Stimulated activated effector memory CD8-positive, alpha-beta T cell treated with anti-CD3 and anti-CD28 coated beads, Interleukin-12 subunit alpha, Interleukin-12 subunit beta, amount 100 ng/mL, for 72 hours (primary cell): ENCODE results near the gene MBOAT7.

Experiments used
- ATAC-seq: fragments of 150-1000 bp; cut with Tn5 transposase; 2 replicates; pipeline ENCODE4 v1.10.0; 2021
- DNase-seq, 2 donors: peaks; one replicate each; pipeline ENCODE4 v3.0.0; 2021 to 2022; ENCODE audit warnings: low spot score in 2 of 2
- H3K27ac Mint-ChIP-seq: one replicate; pipeline ENCODE4 v1.8.0; 2022; ENCODE audit warnings: mild to moderate bottlenecking, mixed read lengths
- H3K36me3 Mint-ChIP-seq: one replicate; pipeline ENCODE4 v1.8.0; 2022; ENCODE audit warnings: mild to moderate bottlenecking, mixed read lengths
- H3K4me1 Mint-ChIP-seq: one replicate; pipeline ENCODE4 v1.8.0; 2022; ENCODE audit warnings: mixed read lengths
- H3K4me3 Mint-ChIP-seq: one replicate; pipeline ENCODE4 v1.8.0; 2022; ENCODE audit warnings: mild to moderate bottlenecking, mixed read lengths
- H3K9me3 Mint-ChIP-seq: one replicate; pipeline ENCODE4 v1.8.0; 2022; ENCODE audit warnings: mixed read lengths

The MBOAT7 gene

GRCh38 chr19:54133957-54134590, 55.3 kb downstream of the MBOAT7 start:
- no peak for DNase-seq
- no peak overlapping the region for H3K4me3 Mint-ChIP-seq
- no peak for ATAC-seq
- peak overlapping the region; percentile 80 for H3K27ac Mint-ChIP-seq
- H3K4me1 Mint-ChIP-seq, result peaks cover 24% of the 10 kb centered on the region
- peaks cover 37% of the 10 kb centered on the region for H3K36me3 Mint-ChIP-seq
- H3K9me3 Mint-ChIP-seq, result no peaks in the 10 kb centered on the region

- H3K4me3 Mint-ChIP-seq, result no peak overlapping the region
- ATAC-seq, result no peak
- peaks cover 37% of the 10 kb centered on the region for H3K36me3 Mint-ChIP-seq
- no peak for DNase-seq
- H3K27ac Mint-ChIP-seq, result no peak overlapping the region
- H3K4me1 Mint-ChIP-seq, result peaks cover 17% of the 10 kb centered on the region
- H3K9me3 Mint-ChIP-seq, result no peaks in the 10 kb centered on the region
These were observed 55.9 kb downstream of the MBOAT7 start for GRCh38 chr19:54133312-54133956.

- Mint-ChIP-seq H3K4me1 (peaks cover 6% of the 10 kb centered on the region), H3K36me3 (peaks cover 63% of the 10 kb centered on the region), H3K27ac (no peak overlapping the region), H3K4me3 (no peak overlapping the region), H3K9me3 (no peaks in the 10 kb centered on the region)
- ATAC-seq (no peak), DNase-seq (no peak)
These were observed 59.8 kb downstream of the MBOAT7 start for GRCh38 chr19:54129617-54129996.

GRCh38 chr19:54128796-54129616, 60.4 kb downstream of the MBOAT7 start:
- Mint-ChIP-seq H3K4me1 (no peaks in the 10 kb centered on the region), H3K27ac (no peak overlapping the region), H3K36me3 (peaks cover 66% of the 10 kb centered on the region), H3K9me3 (no peaks in the 10 kb centered on the region), H3K4me3 (no peak overlapping the region)
- DNase-seq (no peak), ATAC-seq (no peak)

- ATAC-seq, result no peak
- Mint-ChIP-seq H3K9me3 (no peaks in the 10 kb centered on the region), H3K27ac (no peak overlapping the region), H3K4me3 (no peak overlapping the region), H3K36me3 (peaks cover 73% of the 10 kb centered on the region), H3K4me1 (no peaks in the 10 kb centered on the region)
- no peak for DNase-seq
These were observed 61.0 kb downstream of the MBOAT7 start for GRCh38 chr19:54128441-54128725.

GRCh38 chr19:54127688-54128440, 61.5 kb downstream of the MBOAT7 start:
- Mint-ChIP-seq H3K4me3 (no peak overlapping the region), H3K27ac (no peak overlapping the region), H3K36me3 (peaks cover 78% of the 10 kb centered on the region), H3K9me3 (no peaks in the 10 kb centered on the region), H3K4me1 (no peaks in the 10 kb centered on the region)
- no peak for ATAC-seq
- DNase-seq, result no peak

GRCh38 chr19:54125713-54126112, 63.7 kb downstream of the MBOAT7 start:
- H3K36me3 Mint-ChIP-seq, result peaks cover 83% of the 10 kb centered on the region
- ATAC-seq, result no peak
- H3K4me3 Mint-ChIP-seq, result no peak overlapping the region
- H3K27ac Mint-ChIP-seq, result no peak overlapping the region
- DNase-seq, result no peak
- H3K4me1 Mint-ChIP-seq, result no peaks in the 10 kb centered on the region
- H3K9me3 Mint-ChIP-seq, result no peaks in the 10 kb centered on the region

- no peaks in the 10 kb centered on the region for H3K9me3 Mint-ChIP-seq
- H3K4me3 Mint-ChIP-seq, result no peak overlapping the region
- H3K27ac Mint-ChIP-seq, result no peak overlapping the region
- ATAC-seq, result no peak
- peaks cover 90% of the 10 kb centered on the region for H3K36me3 Mint-ChIP-seq
- DNase-seq, result no peak
- no peaks in the 10 kb centered on the region for H3K4me1 Mint-ChIP-seq
These were observed 65.0 kb downstream of the MBOAT7 start for GRCh38 chr19:54124393-54124792.

- DNase-seq, result no peak
- Mint-ChIP-seq H3K36me3 (peaks cover 92% of the 10 kb centered on the region), H3K4me1 (no peaks in the 10 kb centered on the region), H3K27ac (no peak overlapping the region), H3K4me3 (no peak overlapping the region), H3K9me3 (no peaks in the 10 kb centered on the region)
- no peak for ATAC-seq
These were observed 65.7 kb downstream of the MBOAT7 start for GRCh38 chr19:54123682-54124081.
